ENCODE data around the gene FAM222B. TPM values are rescaled to one million over a fixed set of nuclear protein-coding genes. Genes with fewer than 3 reads are reported as not detected.

The FAM222B gene
- total RNA-seq, 1 donor from 2014 or later, result 15.6 TPM

- Mint-ChIP-seq H3K9me3 (no peaks in the 10 kb centered on the region), H3K27me3 (no peaks in the 10 kb centered on the region), H3K36me3 (ENCODE audit: low read depth) (peaks cover 77% of the 10 kb centered on the region), H3K27ac (peak overlapping the region; percentile 84), H3K4me1 (peaks cover 57% of the 10 kb centered on the region), H3K4me3 (peak overlapping the region; percentile 93)
- DNase-seq (no peak), ATAC-seq (ENCODE audit: low read depth) (no peak)
- POLR2A ChIA-PET, result interaction anchor here (1.1 to 23.0 kb wide), 5 partner anchors 8 to 205 kb away, joined by 5 to 2384 read pairs (median 9); partner anchors contain the start of genes NEK8, PROCA1, RPL23A and TLCD1
- intact Hi-C loops (cut with micrococcal nuclease), result no loop called here
- no peak for TF ChIP-seq CTCF (IDR thresholded peaks at IDR 0.05)
- CTCF ChIA-PET, result interaction anchor here (17.6 kb wide), 1 partner anchor 20 kb away, joined by 545 read pairs; the partner anchor contains the start of genes NEK8 and TLCD1
Observed at GRCh38 chr17:28747051-28747691, 95.4 kb downstream of the FAM222B start.

- Mint-ChIP-seq H3K36me3 (ENCODE audit: low read depth) (peaks cover 73% of the 10 kb centered on the region), H3K4me1 (peaks cover 63% of the 10 kb centered on the region), H3K9me3 (no peaks in the 10 kb centered on the region), H3K4me3 (peak overlapping the region; percentile 93), H3K27me3 (no peaks in the 10 kb centered on the region), H3K27ac (peak overlapping the region; percentile 84)
- DNase-seq (no peak), ATAC-seq (ENCODE audit: low read depth) (no peak)
- intact Hi-C loops (cut with micrococcal nuclease), result no loop called here
- POLR2A ChIA-PET, result interaction anchor here (0.6 to 23.0 kb wide), 6 partner anchors 8 to 205 kb away, joined by 4 to 2384 read pairs (median 8); partner anchors contain the start of genes NEK8, PROCA1, RPL23A and TLCD1
- CTCF ChIA-PET, result interaction anchor here (17.6 kb wide), 1 partner anchor 19 kb away, joined by 545 read pairs; the partner anchor contains the start of genes NEK8 and TLCD1
- TF ChIP-seq CTCF (IDR thresholded peaks at IDR 0.05), result no peak
Observed at GRCh38 chr17:28746611-28747050, 96.0 kb downstream of the FAM222B start.

- no peak for DNase-seq
- H3K4me3 Mint-ChIP-seq, result peak overlapping the region; percentile 93
Observed at GRCh38 chr17:28745786-28746411, 96.7 kb downstream of the FAM222B start.

GRCh38 chr17:28744972-28745785, 97.4 kb downstream of the FAM222B start:
- ChIA-PET POLR2A (interaction anchor here (0.6 to 23.0 kb wide), 8 partner anchors 9 to 205 kb away, joined by 3 to 2384 read pairs (median 7); partner anchors contain the start of genes FLOT2, NEK8, PHF12 and PROCA1), CTCF (interaction anchor here (1.0 to 17.6 kb wide), 3 partner anchors 18 to 24 kb away, joined by 3 to 545 read pairs (median 5); partner anchors contain the start of genes NEK8 and TLCD1)
- Mint-ChIP-seq H3K4me1 (peaks cover 70% of the 10 kb centered on the region), H3K27ac (peak overlapping the region; percentile 84), H3K4me3 (peak overlapping the region; percentile 93), H3K36me3 (ENCODE audit: low read depth) (peaks cover 72% of the 10 kb centered on the region), H3K9me3 (no peaks in the 10 kb centered on the region), H3K27me3 (no peaks in the 10 kb centered on the region)
- ATAC-seq (ENCODE audit: low read depth) (no peak), DNase-seq (no peak)
- intact Hi-C loops (cut with micrococcal nuclease), result no loop called here
- no peak for TF ChIP-seq CTCF (IDR thresholded peaks at IDR 0.05)

More at GRCh38 chr17:28745786-28746411, 96.7 kb downstream of the FAM222B start:
- Mint-ChIP-seq H3K27me3 (no peaks in the 10 kb centered on the region), H3K4me1 (peaks cover 70% of the 10 kb centered on the region), H3K36me3 (ENCODE audit: low read depth) (peaks cover 72% of the 10 kb centered on the region), H3K9me3 (no peaks in the 10 kb centered on the region), H3K27ac (peak overlapping the region; percentile 84)
- POLR2A ChIA-PET, result interaction anchor here (0.6 to 23.0 kb wide), 7 partner anchors 10 to 205 kb away, joined by 4 to 2384 read pairs (median 7); partner anchors contain the start of genes FLOT2, NEK8, PHF12 and PROCA1
- CTCF ChIA-PET, result interaction anchor here (1.0 to 17.6 kb wide), 2 partner anchors 19 to 25 kb away, joined by 5 to 545 read pairs; partner anchors contain the start of genes NEK8 and TLCD1
- TF ChIP-seq CTCF (IDR thresholded peaks at IDR 0.05), result no peak
- intact Hi-C loops (cut with micrococcal nuclease), result no loop called here
- no peak for ATAC-seq (ENCODE audit: low read depth)
